ENCODE data around the gene CBLB.

The CBLB gene

DNA sequence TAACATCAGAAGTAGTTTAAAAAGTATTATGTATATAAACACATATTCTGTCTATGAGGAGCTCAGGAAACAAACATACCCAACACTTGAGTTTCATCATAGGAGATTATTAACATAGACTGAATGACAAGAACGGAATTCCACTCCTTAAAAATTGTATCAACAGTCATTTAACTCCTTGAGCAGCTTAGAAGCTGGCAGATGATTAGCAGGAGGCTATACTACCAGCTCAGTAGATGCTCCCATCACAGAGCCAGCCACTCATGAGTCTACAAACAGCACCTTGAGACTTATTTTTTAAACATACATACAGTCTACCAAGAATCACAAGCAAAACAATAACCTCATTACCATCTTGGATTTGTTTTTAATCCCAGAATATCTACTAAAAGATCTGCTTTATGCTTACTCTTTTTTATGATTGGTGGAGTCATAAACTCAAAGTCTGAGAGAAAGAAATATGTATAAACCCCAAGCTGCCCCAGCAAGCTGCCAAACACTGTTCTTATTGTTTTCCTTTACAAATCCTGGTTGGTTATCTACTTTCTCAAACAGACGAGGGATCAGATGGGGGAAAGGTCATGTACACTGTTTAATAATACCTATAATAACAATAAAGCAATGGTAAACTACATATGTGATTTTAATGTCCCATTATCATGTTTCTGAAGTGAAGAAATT, 59.5 kb downstream of the CBLB start:
- Histone ChIP-seq H3K9ac (ENCODE audit: low read depth, low read length, poor library complexity, severe bottlenecking) (no peak overlapping the region), H3F3A (ENCODE audit: low read depth) (no peaks in the 10 kb centered on the region), H3K9me3 (ENCODE audit: insufficient read depth, low read depth, low read length) (no peaks in the 10 kb centered on the region), H2AFZ (ENCODE audit: low read length) (no peak overlapping the region), H3K4me3 (ENCODE audit: low read length, poor library complexity, severe bottlenecking) (no peak overlapping the region), H3K9me2 (replicated peaks; ENCODE audit: low read depth, low read length) (no peaks in the 10 kb centered on the region), H3K4me1 (ENCODE audit: insufficient read depth, low read length, poor library complexity, severe bottlenecking) (peaks cover 15% of the 10 kb centered on the region), H3K79me2 (ENCODE audit: insufficient read depth, low read length) (no peaks in the 10 kb centered on the region; the same call in 1 of the 2 replicates), H3K4me2 (ENCODE audit: low read depth, low read length, poor library complexity, severe bottlenecking) (no peak overlapping the region), H4K20me1 (ENCODE audit: insufficient read depth, low read length, poor library complexity, severe bottlenecking) (peaks cover 3% of the 10 kb centered on the region), H3K36me3 (ENCODE audit: insufficient read depth, low read length) (no peaks in the 10 kb centered on the region), H3K27me3 (ENCODE audit: insufficient read depth, low read length, poor library complexity, severe bottlenecking) (no peaks in the 10 kb centered on the region)
- TF ChIP-seq, protein P1, sequence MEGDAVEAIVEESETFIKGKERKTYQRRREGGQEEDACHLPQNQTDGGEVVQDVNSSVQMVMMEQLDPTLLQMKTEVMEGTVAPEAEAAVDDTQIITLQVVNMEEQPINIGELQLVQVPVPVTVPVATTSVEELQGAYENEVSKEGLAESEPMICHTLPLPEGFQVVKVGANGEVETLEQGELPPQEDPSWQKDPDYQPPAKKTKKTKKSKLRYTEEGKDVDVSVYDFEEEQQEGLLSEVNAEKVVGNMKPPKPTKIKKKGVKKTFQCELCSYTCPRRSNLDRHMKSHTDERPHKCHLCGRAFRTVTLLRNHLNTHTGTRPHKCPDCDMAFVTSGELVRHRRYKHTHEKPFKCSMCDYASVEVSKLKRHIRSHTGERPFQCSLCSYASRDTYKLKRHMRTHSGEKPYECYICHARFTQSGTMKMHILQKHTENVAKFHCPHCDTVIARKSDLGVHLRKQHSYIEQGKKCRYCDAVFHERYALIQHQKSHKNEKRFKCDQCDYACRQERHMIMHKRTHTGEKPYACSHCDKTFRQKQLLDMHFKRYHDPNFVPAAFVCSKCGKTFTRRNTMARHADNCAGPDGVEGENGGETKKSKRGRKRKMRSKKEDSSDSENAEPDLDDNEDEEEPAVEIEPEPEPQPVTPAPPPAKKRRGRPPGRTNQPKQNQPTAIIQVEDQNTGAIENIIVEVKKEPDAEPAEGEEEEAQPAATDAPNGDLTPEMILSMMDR (conservative IDR thresholded peaks at IDR 0.05; ENCODE audit: low read length), result no peak
- no peak for TF ChIP-seq EZH2phosphoT487 (IDR thresholded peaks at IDR 0.05; ENCODE audit: borderline replicate concordance)

DNA sequence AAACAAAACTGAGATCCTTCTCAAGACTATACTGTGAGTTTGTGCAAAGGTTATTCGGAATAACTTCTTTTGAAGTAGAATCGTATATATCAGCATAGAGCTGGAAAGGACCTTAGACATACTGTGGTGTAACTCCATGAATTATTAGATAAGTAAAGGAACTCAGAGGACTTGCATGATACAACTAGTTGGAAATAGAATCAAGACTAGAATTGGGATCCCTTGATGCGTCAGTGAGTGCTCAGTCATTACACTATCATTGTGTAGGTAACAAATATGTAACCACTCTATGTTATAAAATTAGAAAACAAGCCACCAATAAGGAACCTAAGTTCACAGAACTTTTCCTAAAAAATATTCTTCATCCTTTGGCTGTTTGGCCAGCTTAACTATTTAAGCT, 61.1 kb downstream of the CBLB start:
- H3K4me1 ChIP-seq (ENCODE audit: insufficient read depth, low read length, poor library complexity, severe bottlenecking), result peaks cover 15% of the 10 kb centered on the region
- H2AFZ ChIP-seq (ENCODE audit: low read length), result no peak overlapping the region
- no peaks in the 10 kb centered on the region for H3K9me3 ChIP-seq (ENCODE audit: insufficient read depth, low read depth, low read length)
- H3K79me2 ChIP-seq (ENCODE audit: insufficient read depth, low read length), result no peaks in the 10 kb centered on the region; the same call in 1 of the 2 replicates
- H3K9ac ChIP-seq (ENCODE audit: low read depth, low read length, poor library complexity, severe bottlenecking), result no peak overlapping the region
- 0 out of 2 replicates have a peak, but pooled peaks cover 2% of the 10 kb centered on the region for H3F3A ChIP-seq (ENCODE audit: low read depth)
- no peak overlapping the region for H3K4me3 ChIP-seq (ENCODE audit: low read length, poor library complexity, severe bottlenecking)
- H3K9me2 ChIP-seq (replicated peaks; ENCODE audit: low read depth, low read length), result no peaks in the 10 kb centered on the region
- H3K27me3 ChIP-seq (ENCODE audit: insufficient read depth, low read length, poor library complexity, severe bottlenecking), result no peaks in the 10 kb centered on the region
- TF ChIP-seq, protein P1 (conservative IDR thresholded peaks at IDR 0.05; ENCODE audit: low read length), result no peak
- TF ChIP-seq EZH2phosphoT487 (IDR thresholded peaks at IDR 0.05; ENCODE audit: borderline replicate concordance), result no peak
- no peaks in the 10 kb centered on the region for H3K36me3 ChIP-seq (ENCODE audit: insufficient read depth, low read length)
- H3K4me2 ChIP-seq (ENCODE audit: low read depth, low read length, poor library complexity, severe bottlenecking), result no peak overlapping the region
- H4K20me1 ChIP-seq (ENCODE audit: insufficient read depth, low read length, poor library complexity, severe bottlenecking), result peaks cover 3% of the 10 kb centered on the region

DNA sequence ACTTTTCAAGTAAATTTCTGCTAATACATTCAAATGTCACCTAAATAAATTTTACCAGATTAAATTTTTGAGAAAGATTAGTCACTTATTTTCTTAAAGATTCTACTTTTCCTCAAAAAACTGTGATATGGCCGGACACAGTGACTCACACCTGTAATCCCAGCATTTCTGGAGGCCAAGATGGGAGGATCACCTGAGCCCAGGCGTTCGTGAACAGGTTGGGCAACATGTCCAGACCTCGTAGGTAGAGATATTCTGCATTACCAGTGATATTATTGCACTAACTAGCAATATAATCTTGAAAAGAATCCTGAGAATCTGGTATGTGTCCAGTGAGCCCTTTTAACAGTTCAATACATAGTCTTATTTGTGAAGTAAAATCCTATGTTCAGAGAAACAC, 61.7 kb downstream of the CBLB start:
- Histone ChIP-seq H4K20me1 (ENCODE audit: insufficient read depth, low read length, poor library complexity, severe bottlenecking) (peaks cover 3% of the 10 kb centered on the region), H3F3A (ENCODE audit: low read depth) (0 out of 2 replicates have a peak, but pooled peaks cover 2% of the 10 kb centered on the region), H3K9me2 (replicated peaks; ENCODE audit: low read depth, low read length) (no peaks in the 10 kb centered on the region), H3K27me3 (ENCODE audit: insufficient read depth, low read length, poor library complexity, severe bottlenecking) (no peaks in the 10 kb centered on the region), H3K9ac (ENCODE audit: low read depth, low read length, poor library complexity, severe bottlenecking) (no peak overlapping the region), H3K4me1 (ENCODE audit: insufficient read depth, low read length, poor library complexity, severe bottlenecking) (peaks cover 19% of the 10 kb centered on the region), H3K9me3 (ENCODE audit: insufficient read depth, low read depth, low read length) (no peaks in the 10 kb centered on the region), H3K79me2 (ENCODE audit: insufficient read depth, low read length) (no peaks in the 10 kb centered on the region; the same call in 1 of the 2 replicates), H2AFZ (ENCODE audit: low read length) (no peak overlapping the region), H3K4me2 (ENCODE audit: low read depth, low read length, poor library complexity, severe bottlenecking) (no peak overlapping the region), H3K36me3 (ENCODE audit: insufficient read depth, low read length) (no peaks in the 10 kb centered on the region), H3K4me3 (ENCODE audit: low read length, poor library complexity, severe bottlenecking) (no peak overlapping the region)
- TF ChIP-seq, protein P1 (conservative IDR thresholded peaks at IDR 0.05; ENCODE audit: low read length), result no peak
- no peak for TF ChIP-seq EZH2phosphoT487 (IDR thresholded peaks at IDR 0.05; ENCODE audit: borderline replicate concordance)
